GDM1 (cell line): ENCODE results near the gene MOGAT1.

ENCODE experiments used
- DNase-seq: peaks from one replicate; lab custom pipeline; 2025; lab: John Stamatoyannopoulos, UW

MOGAT1 gene, protein sequence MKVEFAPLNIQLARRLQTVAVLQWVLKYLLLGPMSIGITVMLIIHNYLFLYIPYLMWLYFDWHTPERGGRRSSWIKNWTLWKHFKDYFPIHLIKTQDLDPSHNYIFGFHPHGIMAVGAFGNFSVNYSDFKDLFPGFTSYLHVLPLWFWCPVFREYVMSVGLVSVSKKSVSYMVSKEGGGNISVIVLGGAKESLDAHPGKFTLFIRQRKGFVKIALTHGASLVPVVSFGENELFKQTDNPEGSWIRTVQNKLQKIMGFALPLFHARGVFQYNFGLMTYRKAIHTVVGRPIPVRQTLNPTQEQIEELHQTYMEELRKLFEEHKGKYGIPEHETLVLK

DNA sequence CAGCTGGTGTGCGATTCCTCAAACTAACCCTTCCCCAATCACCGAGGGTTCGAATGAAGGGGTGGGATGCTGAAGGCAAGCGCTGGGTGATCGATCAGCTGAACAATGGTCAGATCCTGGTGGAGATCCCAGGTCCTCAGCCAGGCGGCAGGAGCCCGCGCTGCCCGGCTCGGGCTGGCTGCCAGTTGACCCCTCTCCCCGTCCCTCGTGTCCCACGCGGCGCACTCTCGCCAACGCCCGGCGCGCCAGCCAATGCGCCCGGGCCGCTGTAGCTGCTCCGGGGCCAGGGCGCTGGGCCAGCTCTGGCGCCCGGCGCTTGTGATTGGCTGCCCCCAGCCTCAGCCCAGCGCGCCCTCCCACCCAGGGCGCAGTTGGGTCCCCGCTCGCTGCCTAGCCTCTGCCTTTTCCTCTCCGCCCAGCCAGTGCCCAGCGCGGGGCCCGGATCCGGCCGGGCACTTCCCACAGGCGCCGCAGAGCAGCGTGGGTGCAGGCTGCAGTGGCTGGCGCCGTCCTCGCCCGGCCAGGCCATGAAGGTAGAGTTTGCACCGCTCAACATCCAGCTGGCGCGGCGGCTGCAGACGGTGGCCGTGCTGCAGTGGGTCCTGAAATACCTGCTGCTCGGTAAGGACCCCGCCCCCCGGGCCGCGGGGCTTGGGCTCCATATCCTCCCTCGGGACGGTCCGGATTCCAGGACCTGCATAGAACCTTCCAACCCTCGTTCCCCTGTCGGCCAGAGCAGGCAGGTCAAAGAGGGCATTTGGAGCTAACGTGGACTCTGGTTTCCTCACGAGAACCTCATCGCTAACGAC lies at the start of gene MOGAT1:
MOGAT1 (plus strand) TSS at position 400 of the 809 bp plus-strand sequence; CDS start at position 528, 128 bp downstream.
- no peak for DNase-seq

DNA sequence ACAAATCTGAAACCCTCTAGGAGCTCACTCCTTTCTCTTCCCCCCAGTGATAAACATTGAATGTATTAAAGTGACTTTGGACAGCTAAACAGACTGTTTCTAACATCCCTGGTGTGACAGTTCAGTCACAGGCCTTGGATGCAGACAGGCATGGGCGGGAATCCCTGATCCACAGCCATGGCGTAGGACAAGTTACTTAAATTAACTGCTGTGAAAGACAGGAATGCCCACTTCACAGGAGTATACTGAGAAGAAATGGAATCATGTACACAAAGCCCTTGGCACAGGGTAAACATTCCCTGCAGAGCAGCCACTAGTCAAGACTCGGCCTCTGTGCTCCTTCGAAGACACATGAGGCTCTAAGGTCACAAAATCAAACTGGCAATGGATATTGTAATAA lies 49.6 kb upstream of the MOGAT1 start:
- no peak for DNase-seq

DNA sequence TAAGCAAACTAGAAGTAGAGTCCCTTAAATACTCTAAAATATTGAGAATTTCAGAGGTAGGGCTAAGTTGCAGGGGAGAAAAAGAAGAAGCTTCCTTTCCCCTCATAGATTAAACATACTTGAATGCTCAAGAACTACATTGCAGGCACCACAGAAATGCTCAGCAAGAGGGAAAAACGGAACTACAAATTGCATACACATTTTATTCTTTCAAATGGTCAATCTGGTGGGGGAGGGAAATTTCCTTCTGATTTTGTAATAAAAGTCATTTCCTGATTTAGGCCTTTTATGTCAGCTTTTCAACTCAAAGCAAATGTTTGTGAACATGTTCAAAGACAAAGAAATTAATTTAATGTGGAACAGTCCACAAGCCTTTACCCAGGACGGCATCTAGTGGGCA lies 48.5 kb upstream of the MOGAT1 start:
- DNase-seq: no peak

DNA sequence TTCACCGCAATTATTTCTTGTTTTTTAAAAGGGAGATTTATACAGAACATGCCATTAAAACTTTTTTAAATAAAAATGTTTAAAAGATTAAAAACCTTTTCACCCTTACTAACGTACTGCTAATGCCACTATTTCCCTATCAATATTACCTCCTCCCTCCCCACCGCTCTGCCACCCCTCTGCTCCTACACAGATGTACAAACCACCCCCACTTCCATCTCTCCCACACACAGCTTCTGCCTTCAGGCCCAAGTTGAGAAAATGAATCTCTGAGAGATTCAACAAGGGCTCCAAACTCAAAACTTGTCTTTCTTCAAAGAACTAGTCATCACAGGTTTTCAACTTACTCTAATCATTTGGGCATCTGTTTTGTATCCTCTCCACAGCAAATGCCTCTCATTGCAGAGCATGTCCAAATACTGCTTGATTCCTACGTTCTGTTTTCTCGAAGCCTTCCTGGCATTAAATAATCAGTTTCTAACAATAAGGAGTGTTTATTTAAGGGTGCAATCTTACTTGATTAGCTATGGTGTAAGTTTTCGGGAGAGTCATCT lies 47.6 kb upstream of the MOGAT1 start:
- DNase-seq: no peak

GRCh38 chr2:222627764-222628163 lies 43.7 kb upstream of the MOGAT1 start:
- no peak for DNase-seq

DNA sequence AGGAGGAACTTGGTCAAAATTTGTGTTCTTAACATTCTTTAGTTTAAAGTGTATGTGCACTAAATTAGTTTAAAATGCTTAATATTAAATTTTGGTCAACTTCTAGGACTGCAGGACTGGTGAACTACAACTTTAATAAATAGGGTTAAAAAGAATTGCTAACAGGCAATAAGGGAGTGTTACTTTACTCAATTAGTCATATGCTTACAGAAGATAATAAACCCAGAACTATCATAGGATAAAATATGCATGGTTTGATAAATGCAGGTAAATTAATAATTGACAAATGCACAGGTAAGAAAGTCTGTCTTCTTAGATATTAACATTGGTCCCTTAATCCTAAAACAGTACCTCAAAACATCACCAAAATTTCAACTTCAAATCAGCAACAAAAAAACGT lies 36.2 kb upstream of the MOGAT1 start:
- DNase-seq: no peak

DNA sequence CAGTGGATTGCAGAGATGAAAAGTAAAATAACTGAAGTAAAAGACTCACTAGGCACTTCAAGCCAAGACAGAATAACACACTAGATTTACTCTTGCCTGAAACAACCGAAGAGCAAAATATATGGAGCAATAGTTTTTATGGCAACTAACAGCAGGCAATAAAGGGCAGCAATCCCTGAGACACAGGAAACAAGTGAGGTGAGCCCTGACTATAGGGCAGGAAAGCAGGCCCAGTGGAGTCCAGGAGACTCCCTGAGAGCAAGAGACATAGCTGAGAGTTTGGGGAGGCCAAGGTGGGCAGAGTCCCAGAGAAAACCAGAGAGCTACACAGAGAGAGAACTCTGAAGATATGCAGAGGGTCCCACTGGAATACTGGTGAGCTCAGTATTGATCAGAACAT lies 34.4 kb upstream of the MOGAT1 start:
- no peak for DNase-seq

DNA sequence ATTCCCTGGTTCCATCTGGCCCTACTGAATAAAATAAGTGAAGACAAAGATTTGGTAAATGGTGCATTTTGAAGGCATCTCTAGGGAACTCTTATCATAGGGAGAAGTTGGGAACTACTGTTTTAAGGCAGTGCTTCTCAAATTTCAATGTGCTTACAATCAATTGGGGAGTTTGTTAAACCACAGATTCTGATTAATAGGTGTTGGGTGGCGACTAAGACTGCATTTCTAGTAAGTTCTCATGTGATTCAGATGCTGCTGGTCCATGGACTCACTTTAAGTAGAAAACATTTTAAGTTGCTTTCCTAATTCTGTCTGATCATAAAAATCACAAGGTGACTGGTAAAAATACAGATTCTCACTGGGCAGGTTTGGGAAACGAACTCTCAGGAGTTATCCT lies 30.1 kb upstream of the MOGAT1 start:
- DNase-seq: no peak

- no peak for DNase-seq
Observed at GRCh38 chr2:222643134-222643533, 28.3 kb upstream of the MOGAT1 start.

DNA sequence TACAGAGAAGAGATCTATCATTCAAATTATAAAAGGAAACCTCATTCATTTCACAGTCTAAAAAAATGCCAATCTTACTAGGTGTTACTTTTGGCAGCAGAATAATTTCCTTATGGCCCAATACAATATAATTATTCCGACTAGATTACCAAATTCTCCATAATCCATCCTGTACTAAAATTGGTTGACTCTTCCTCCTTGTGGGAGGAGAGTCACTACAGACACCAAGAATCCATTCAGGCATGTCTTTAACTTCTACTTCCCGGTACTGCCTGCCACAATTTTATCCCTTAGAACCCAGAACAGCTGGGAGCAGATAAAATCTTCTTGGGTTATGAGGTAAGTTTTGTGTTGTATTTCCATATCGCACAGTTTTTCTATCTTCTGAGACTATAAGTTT lies 25.4 kb upstream of the MOGAT1 start:
- no peak for DNase-seq

DNA sequence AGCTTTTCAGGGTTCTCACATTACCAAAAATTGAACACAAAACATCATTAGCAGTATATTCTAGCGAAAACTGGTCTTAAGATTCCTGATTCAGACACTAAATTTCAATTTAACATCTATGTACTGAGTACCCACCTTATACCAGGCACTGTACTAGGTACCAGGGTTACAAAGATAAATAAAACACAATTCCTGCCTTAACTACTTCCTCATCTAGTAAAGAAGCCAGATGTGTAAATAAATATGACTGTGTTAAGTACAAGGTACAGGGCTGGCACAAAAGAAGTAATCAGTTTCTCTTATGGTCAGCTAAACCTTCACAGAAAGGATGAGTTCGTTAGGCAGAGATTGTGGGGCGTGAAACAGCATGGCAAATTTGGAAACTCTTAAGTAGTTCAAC lies 21.7 kb upstream of the MOGAT1 start:
- no peak for DNase-seq

GRCh38 chr2:222651718-222652418 lies 19.6 kb upstream of the MOGAT1 start:
- DNase-seq: no peak

GRCh38 chr2:222652491-222653255 lies 18.8 kb upstream of the MOGAT1 start:
- no peak for DNase-seq

DNA sequence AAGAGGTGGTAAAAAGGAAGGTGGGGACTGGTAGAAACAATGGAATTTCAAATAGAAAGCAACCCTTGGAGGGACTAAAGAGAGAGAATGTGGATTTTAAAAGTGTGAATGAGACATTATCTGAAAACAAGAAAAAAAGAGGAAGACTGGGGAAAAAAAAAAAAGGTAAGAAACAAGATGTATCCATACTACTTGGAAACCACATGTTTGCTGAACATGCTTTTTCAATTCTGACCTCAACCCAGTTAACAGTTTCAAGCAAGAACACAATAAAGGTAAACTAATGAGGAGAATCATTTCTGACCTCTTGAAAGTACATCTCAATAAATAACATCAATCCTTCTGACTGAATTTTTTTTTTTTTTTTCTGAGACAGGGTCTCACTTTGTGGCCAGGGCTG lies 18.2 kb upstream of the MOGAT1 start:
- no peak for DNase-seq

DNA sequence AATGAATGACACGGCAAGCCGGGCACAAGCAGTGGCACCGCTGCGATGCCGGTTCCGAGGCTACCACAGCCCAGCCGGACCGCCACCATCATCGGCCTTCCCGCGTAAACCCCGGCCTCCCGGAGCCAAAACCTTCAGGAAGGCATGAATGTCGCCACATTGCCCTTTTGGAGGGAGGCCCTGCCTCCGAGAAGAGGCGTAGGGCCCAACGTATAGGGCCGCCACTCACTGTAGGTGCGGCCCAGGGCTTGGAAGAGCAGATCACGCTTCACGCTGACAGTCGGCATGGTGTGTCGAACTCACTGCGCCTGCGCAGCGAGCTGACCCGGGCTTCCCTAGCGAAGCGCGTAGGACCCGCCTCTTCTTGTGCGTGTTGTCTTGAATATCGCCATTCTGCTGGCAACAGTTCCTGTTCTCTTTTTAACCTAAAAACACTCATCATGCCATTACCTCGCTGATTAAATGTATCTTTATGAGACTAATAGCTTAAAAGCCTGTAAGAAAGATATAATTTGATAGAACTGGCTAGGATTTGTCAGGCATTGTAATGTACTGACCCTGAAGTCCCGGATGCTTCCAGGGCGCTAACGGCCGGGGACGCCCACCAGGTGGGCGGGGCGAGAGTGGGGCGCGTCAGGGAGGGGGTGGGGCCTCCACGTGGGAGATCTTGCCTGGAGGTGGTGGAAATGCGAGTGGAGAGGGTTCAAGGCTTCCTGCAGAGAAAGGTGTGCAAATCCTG lies 15.5 kb upstream of the MOGAT1 start, which contains the start of gene FARSB:
FARSB (minus strand) TSS at position 306 of the 739 bp plus-strand sequence; CDS start at position 287, 19 bp downstream.
- peak; percentile 90 for DNase-seq

DNA sequence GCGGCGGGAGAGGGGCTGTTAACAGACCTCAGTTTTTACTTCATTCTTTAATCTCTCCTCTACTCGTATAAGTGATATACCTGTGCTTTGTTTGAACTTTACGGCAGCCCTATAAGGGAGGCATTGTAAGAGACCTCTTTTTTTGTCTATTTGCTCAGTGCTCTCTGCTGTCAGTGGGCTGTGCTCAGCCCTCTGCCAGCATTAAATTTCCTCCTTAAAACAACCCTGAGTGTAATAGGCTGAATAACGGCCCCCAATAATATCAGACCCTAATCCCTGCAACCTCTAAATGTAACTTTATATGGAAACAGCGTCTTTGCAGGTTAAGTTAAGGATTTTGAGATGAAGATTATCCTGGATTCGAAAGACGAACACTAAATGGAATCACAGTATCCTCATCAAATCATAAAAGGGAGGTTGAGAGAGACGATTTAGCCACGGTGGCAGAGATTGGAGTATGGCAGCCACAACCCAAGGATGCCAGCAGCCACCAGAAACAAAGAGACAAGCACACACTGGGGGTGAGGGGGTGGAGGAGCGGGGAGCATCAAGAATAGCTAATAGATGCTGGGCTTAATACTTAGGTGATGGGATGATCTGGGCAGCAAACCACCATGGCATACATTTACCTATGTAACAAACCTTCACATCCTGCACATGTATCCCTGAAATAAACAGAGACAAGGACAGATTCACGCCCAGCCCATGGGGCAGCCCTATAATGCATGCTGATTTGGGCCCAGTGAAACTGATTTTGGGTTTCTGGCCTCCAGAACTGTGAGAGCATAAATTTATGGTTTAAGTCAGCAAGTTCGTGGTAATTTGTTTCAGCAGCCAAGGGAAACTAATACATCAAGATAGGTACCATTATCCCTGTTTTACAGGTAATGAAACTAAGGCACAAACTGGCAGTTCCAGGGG lies 14.7 kb upstream of the MOGAT1 start:
- no peak for DNase-seq

DNA sequence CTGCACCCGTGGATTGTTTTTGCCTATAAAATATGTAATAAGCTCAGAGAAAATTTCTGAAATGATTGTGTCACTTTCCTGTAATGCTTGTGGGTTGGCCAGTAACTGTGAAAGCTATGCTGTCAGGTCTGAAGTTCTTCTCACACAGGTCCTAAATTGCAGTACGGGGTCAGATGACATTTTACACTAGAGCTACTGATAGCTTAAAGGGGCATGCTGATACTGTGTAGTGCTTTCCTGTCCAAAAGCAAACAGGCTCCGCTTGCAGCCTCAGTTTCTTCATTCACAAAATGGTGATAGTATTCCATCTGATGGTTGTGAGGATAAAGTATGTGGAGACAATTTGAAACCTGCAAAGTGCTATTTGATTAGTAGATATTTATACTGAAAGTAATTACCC lies 8.0 kb upstream of the MOGAT1 start:
- no peak for DNase-seq

- no peak for DNase-seq
Observed at GRCh38 chr2:222668494-222669154, 2.8 kb upstream of the MOGAT1 start.

DNA sequence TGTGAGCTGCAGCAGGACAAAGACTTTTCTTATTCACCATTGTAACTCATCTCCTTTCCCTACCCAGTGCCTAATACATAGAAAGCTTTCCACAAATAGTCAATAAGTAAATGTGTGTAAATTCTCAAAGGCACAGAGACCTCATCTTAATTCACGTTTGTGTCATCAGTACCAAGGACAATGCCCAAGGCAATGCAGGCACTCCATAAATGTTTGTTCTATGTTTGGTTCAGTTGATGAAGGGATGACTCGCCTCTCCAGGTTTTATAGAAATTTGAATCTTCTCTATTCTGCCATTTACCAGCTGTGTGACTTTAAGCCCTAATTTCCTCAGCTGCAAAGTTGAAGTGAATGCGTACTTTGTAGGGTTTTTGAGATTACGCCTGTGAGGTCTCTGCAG lies 2.1 kb upstream of the MOGAT1 start:
- DNase-seq: no peak
